ENCODE results near the gene DIP2C.

The DIP2C gene

GRCh38 chr10:639001-639750 is 50.3 kb downstream of the DIP2C start:
- H3K9me3 ChIP-seq (ENCODE audit: insufficient read depth, low read depth, low read length), result no peaks in the 10 kb centered on the region
- H3K4me1 ChIP-seq (ENCODE audit: insufficient read depth, low read length, poor library complexity, severe bottlenecking), result no peaks in the 10 kb centered on the region
- H3K9ac ChIP-seq (ENCODE audit: low read depth, low read length, poor library complexity, severe bottlenecking), result no peak overlapping the region
- no peaks in the 10 kb centered on the region for H3K36me3 ChIP-seq (ENCODE audit: insufficient read depth, low read length)
- no peaks in the 10 kb centered on the region for H3K27me3 ChIP-seq (ENCODE audit: insufficient read depth, low read length, poor library complexity, severe bottlenecking)
- TF ChIP-seq CTCF (conservative IDR thresholded peaks at IDR 0.05; ENCODE audit: low read length), result no peak
- no peak for TF ChIP-seq EZH2phosphoT487 (IDR thresholded peaks at IDR 0.05; ENCODE audit: borderline replicate concordance)
- no peaks in the 10 kb centered on the region for H3K9me2 ChIP-seq (replicated peaks; ENCODE audit: low read depth, low read length)
- no peaks in the 10 kb centered on the region for H4K20me1 ChIP-seq (ENCODE audit: insufficient read depth, low read length, poor library complexity, severe bottlenecking)
- H3F3A ChIP-seq (ENCODE audit: low read depth), result no peaks in the 10 kb centered on the region
- H3K79me2 ChIP-seq (ENCODE audit: insufficient read depth, low read length), result no peaks in the 10 kb centered on the region
- H3K4me2 ChIP-seq (ENCODE audit: low read depth, low read length, poor library complexity, severe bottlenecking), result no peak overlapping the region
- no peak overlapping the region for H2AFZ ChIP-seq (ENCODE audit: low read length)
- no peak overlapping the region for H3K4me3 ChIP-seq (ENCODE audit: low read length, poor library complexity, severe bottlenecking)

GRCh38 chr10:637771-638195 is 51.7 kb downstream of the DIP2C start:
- no peak for TF ChIP-seq CTCF (conservative IDR thresholded peaks at IDR 0.05; ENCODE audit: low read length)
- TF ChIP-seq EZH2phosphoT487 (IDR thresholded peaks at IDR 0.05; ENCODE audit: borderline replicate concordance), result no peak
- Histone ChIP-seq H3K9me2 (replicated peaks; ENCODE audit: low read depth, low read length) (no peaks in the 10 kb centered on the region), H4K20me1 (ENCODE audit: insufficient read depth, low read length, poor library complexity, severe bottlenecking) (no peaks in the 10 kb centered on the region), H3K27me3 (ENCODE audit: insufficient read depth, low read length, poor library complexity, severe bottlenecking) (no peaks in the 10 kb centered on the region), H3K79me2 (ENCODE audit: insufficient read depth, low read length) (no peaks in the 10 kb centered on the region), H3K36me3 (ENCODE audit: insufficient read depth, low read length) (no peaks in the 10 kb centered on the region), H2AFZ (ENCODE audit: low read length) (no peak overlapping the region), H3K9me3 (ENCODE audit: insufficient read depth, low read depth, low read length) (no peaks in the 10 kb centered on the region), H3F3A (ENCODE audit: low read depth) (no peaks in the 10 kb centered on the region), H3K9ac (ENCODE audit: low read depth, low read length, poor library complexity, severe bottlenecking) (no peak overlapping the region), H3K4me3 (ENCODE audit: low read length, poor library complexity, severe bottlenecking) (no peak overlapping the region), H3K4me1 (ENCODE audit: insufficient read depth, low read length, poor library complexity, severe bottlenecking) (no peaks in the 10 kb centered on the region), H3K4me2 (ENCODE audit: low read depth, low read length, poor library complexity, severe bottlenecking) (no peak overlapping the region)

GRCh38 chr10:637221-637620 is 52.2 kb downstream of the DIP2C start:
- Histone ChIP-seq H3K4me2 (ENCODE audit: low read depth, low read length, poor library complexity, severe bottlenecking) (no peak overlapping the region), H2AFZ (ENCODE audit: low read length) (no peak overlapping the region), H3F3A (ENCODE audit: low read depth) (no peaks in the 10 kb centered on the region), H3K4me3 (ENCODE audit: low read length, poor library complexity, severe bottlenecking) (no peak overlapping the region), H3K9me3 (ENCODE audit: insufficient read depth, low read depth, low read length) (no peaks in the 10 kb centered on the region), H3K36me3 (ENCODE audit: insufficient read depth, low read length) (no peaks in the 10 kb centered on the region), H3K4me1 (ENCODE audit: insufficient read depth, low read length, poor library complexity, severe bottlenecking) (no peaks in the 10 kb centered on the region), H3K9me2 (replicated peaks; ENCODE audit: low read depth, low read length) (no peaks in the 10 kb centered on the region), H3K9ac (ENCODE audit: low read depth, low read length, poor library complexity, severe bottlenecking) (no peak overlapping the region), H3K27me3 (ENCODE audit: insufficient read depth, low read length, poor library complexity, severe bottlenecking) (no peaks in the 10 kb centered on the region), H4K20me1 (ENCODE audit: insufficient read depth, low read length, poor library complexity, severe bottlenecking) (no peaks in the 10 kb centered on the region), H3K79me2 (ENCODE audit: insufficient read depth, low read length) (no peaks in the 10 kb centered on the region)
- TF ChIP-seq CTCF (conservative IDR thresholded peaks at IDR 0.05; ENCODE audit: low read length) (no peak), EZH2phosphoT487 (IDR thresholded peaks at IDR 0.05; ENCODE audit: borderline replicate concordance) (no peak)

Data from Loucy (cell line).